Smooth muscle cell (in vitro differentiated cells): ENCODE data around the gene BACH2. TPM values are rescaled to one million over a fixed set of nuclear protein-coding genes. Genes with fewer than 3 reads are reported as not detected.
A peak's percentile ranks its signal among the peaks of the same experiment; 100 is the strongest.

ENCODE experiments used
- DNase-seq: peaks from one replicate; lab custom pipeline; 2025; ENCODE audit not compliant: unreplicated experiment; lab: John Stamatoyannopoulos, UW
- H2AFZ ChIP-seq: fragments of 200-600 bp; sonication (generic); 2 replicates; pipeline ENCODE4 v1.6.0; 2016; ENCODE audit warnings: antibody characterized with exemption, low read depth, mild to moderate bottlenecking
- H3F3A ChIP-seq: fragments of 200-600 bp; sonication (generic); 2 replicates; pipeline ENCODE4 v1.6.0; 2017; ENCODE audit warnings: antibody characterized with exemption, low read depth
- H3K27ac ChIP-seq: fragments of 200-600 bp; sonication (generic); 2 replicates; pipeline ENCODE4 v1.5.1; 2016; ENCODE audit warnings: low read depth, mild to moderate bottlenecking
- H3K27me3 ChIP-seq: fragments of 200-600 bp; sonication (generic); 2 replicates; pipeline ENCODE4 v1.6.1; 2016; ENCODE audit warnings: low read depth, mild to moderate bottlenecking
- H3K36me3 ChIP-seq: fragments of 200-600 bp; sonication (generic); 2 replicates; pipeline ENCODE4 v1.5.1; 2016; ENCODE audit warnings: low read depth
- H3K4me1 ChIP-seq: fragments of 200-600 bp; sonication (generic); 2 replicates; pipeline ENCODE4 v1.5.1; 2016; ENCODE audit warnings: low read depth
- H3K4me2 ChIP-seq: fragments of 200-600 bp; sonication (generic); 2 replicates; pipeline ENCODE4 v1.6.0; 2016; ENCODE audit warnings: mild to moderate bottlenecking
- H3K4me3 ChIP-seq: fragments of 200-600 bp; sonication (generic); 2 replicates; pipeline ENCODE4 v1.5.1; 2016; ENCODE audit warnings: mild to moderate bottlenecking
- H3K79me2 ChIP-seq: fragments of 200-600 bp; sonication (generic); 2 replicates; pipeline ENCODE4 v1.6.0; 2016; ENCODE audit warnings: low read depth, mild to moderate bottlenecking
- H3K9ac ChIP-seq: fragments of 200-600 bp; sonication (generic); 2 replicates; pipeline ENCODE4 v1.6.0; 2016; ENCODE audit warnings: low read depth
- H3K9me3 ChIP-seq: fragments of 200-600 bp; sonication (generic); replicated peaks from 2 replicates; pipeline ENCODE4 v1.5.1; 2016; ENCODE audit warnings: low read depth
- H4K20me1 ChIP-seq: fragments of 200-600 bp; sonication (generic); 2 replicates; pipeline ENCODE4 v1.6.0; 2016; ENCODE audit warnings: low read depth
- CTCF ChIP-seq: fragments of 200-600 bp; sonication (generic); IDR thresholded peaks from 2 replicates; pipeline ENCODE4 v1.5.1; 2017; ENCODE audit warnings: borderline replicate concordance, mild to moderate bottlenecking, antibody characterized with exemption; ENCODE audit not compliant: insufficient read depth, poor library complexity, severe bottlenecking
- WGBS: methylation state at CpG from one replicate; pipeline ENCODE4 v1.1.7; 2016; ENCODE audit warnings: low lambda C conversion rate; 5-methylcytosine and 5-hydroxymethylcytosine counted together
- polyA plus RNA-seq: library from polyadenylated mRNA; unstranded; fragments of >200 nt; fragmentation: Nextera tagmentation; extraction: Ambion mirVana; gene quantifications from 2 replicates; pipeline ENCODE4 v1.2.1, GENCODE V29; 2016
- total RNA-seq: library from RNA; depleted of rRNA; stranded (reverse); fragments of >200 nt; gene quantifications from 2 replicates; pipeline ENCODE4 v1.2.3, GENCODE V29; 2014

The BACH2 gene
- total and polyA plus RNA-seq, 2 experiments from 2014 or later, result 3.0 to 4.5 TPM

GRCh38 chr6:90177544-90178383 lies 118.9 kb downstream of the BACH2 start:
- Histone ChIP-seq H3K4me3 (no peak overlapping the region), H3F3A (no peaks in the 10 kb centered on the region), H3K9ac (no peak overlapping the region), H4K20me1 (no peaks in the 10 kb centered on the region), H3K9me3 (no peaks in the 10 kb centered on the region), H3K27me3 (no peaks in the 10 kb centered on the region), H3K4me2 (no peak overlapping the region), H3K79me2 (no peaks in the 10 kb centered on the region), H3K4me1 (no peaks in the 10 kb centered on the region), H2AFZ (no peak overlapping the region), H3K27ac (no peak overlapping the region), H3K36me3 (no peaks in the 10 kb centered on the region)
- no peak for DNase-seq
- TF ChIP-seq CTCF, result no peak
- WGBS, result 82% methylated on average over 11 of the region's 11 CpGs

GRCh38 chr6:90175627-90176538 lies 120.8 kb downstream of the BACH2 start:
- no peaks in the 10 kb centered on the region for H3K4me1 ChIP-seq

GRCh38 chr6:90173262-90173925 lies 123.2 kb downstream of the BACH2 start:
- TF ChIP-seq CTCF, result no peak
- 91% methylated on average over 3 of the region's 3 CpGs for WGBS
- no peak for DNase-seq
- Histone ChIP-seq H3K4me2 (no peak overlapping the region), H3K36me3 (no peaks in the 10 kb centered on the region), H3K9ac (no peak overlapping the region), H3F3A (no peaks in the 10 kb centered on the region), H3K9me3 (no peaks in the 10 kb centered on the region), H4K20me1 (no peaks in the 10 kb centered on the region), H3K4me1 (peaks cover 18% of the 10 kb centered on the region), H3K4me3 (no peak overlapping the region), H3K27ac (no peak overlapping the region), H3K79me2 (no peaks in the 10 kb centered on the region), H3K27me3 (no peaks in the 10 kb centered on the region), H2AFZ (no peak overlapping the region)

More at GRCh38 chr6:90175627-90176538, 120.8 kb downstream of the BACH2 start:
- WGBS, result 73% methylated on average over 8 of the region's 8 CpGs
- Histone ChIP-seq H3K36me3 (no peaks in the 10 kb centered on the region), H3K4me3 (no peak overlapping the region), H2AFZ (no peak overlapping the region), H3K27ac (peak overlapping the region; percentile 55), H3K9ac (no peak overlapping the region), H3F3A (no peaks in the 10 kb centered on the region), H3K79me2 (no peaks in the 10 kb centered on the region), H3K27me3 (no peaks in the 10 kb centered on the region), H3K4me2 (no peak overlapping the region), H4K20me1 (no peaks in the 10 kb centered on the region), H3K9me3 (no peaks in the 10 kb centered on the region)
- DNase-seq, result no peak
- TF ChIP-seq CTCF, result no peak
